ENCODE data around the gene CES3. TPM values are rescaled to one million over a fixed set of nuclear protein-coding genes. Genes with fewer than 3 reads are reported as not detected.
A peak's percentile ranks its signal among the peaks of the same experiment; 100 is the strongest.

Gene CES3
- total RNA-seq, 1 experiment from 2014 or later = 3.7 TPM

DNA sequence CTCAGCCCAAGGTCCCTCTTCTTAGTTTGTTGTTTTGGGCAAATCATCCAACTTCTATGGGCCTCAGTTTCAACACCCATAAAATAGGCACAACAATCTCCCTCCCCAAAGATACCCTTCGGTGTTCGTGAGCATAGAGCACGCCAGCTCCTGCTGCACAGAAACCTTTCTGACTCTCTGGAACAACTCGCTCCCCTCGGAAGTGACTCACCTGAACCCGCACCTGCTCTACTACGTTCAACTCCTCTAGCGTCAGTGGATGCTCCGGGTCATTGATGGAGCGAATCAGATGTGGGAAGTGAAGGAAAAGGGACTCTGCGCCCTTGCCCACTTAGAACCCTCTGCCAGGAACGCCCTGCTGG, 27.3 kb upstream of the CES3 start:
- no peak overlapping the region for H2AFZ ChIP-seq (ENCODE audit: low read length)
- H2BK120ac ChIP-seq (ENCODE audit: low read depth, low read length, poor library complexity, severe bottlenecking) = no peak overlapping the region
- no peaks in the 10 kb centered on the region for H3K9me3 Mint-ChIP-seq
- no peak overlapping the region for H2BK12ac ChIP-seq (ENCODE audit: insufficient read length, low read depth, low read length)
- no peak overlapping the region for H2BK20ac ChIP-seq (ENCODE audit: low read depth, low read length, poor library complexity, severe bottlenecking)
- peak overlapping the region; percentile 96 to 97 for H3K4me3 Mint-ChIP-seq
- H3K36me3 Mint-ChIP-seq (ENCODE audit: insufficient read depth in 1 of 3, low read depth in 3 of 3) = peaks cover 5 to 20% (median 6%) of the 10 kb centered on the region in 3 experiments
- H3K9ac ChIP-seq (ENCODE audit: extremely low read depth, insufficient read length, low read length) = peak overlapping the region; percentile 66
- no peaks in the 10 kb centered on the region for H4K20me1 ChIP-seq (ENCODE audit: control insufficient read depth, insufficient read depth, insufficient read length)
- no peak overlapping the region for H2BK5ac ChIP-seq (ENCODE audit: insufficient read length, low read length)
- no peak overlapping the region for H3K27ac ChIP-seq (ENCODE audit: insufficient read length, low read depth, low read length)
- H3K18ac ChIP-seq (ENCODE audit: insufficient read length, low read depth, low read length) = no peak overlapping the region
- H3K27ac Mint-ChIP-seq = peak overlapping the region; percentile 18 to 95 (median 79); a peak in 4 of 7 replicates
- H3K56ac ChIP-seq (ENCODE audit: insufficient read length, low read depth, low read length) = no peak overlapping the region
- H3K14ac ChIP-seq (ENCODE audit: insufficient read depth, low read length) = no peak overlapping the region
- no peaks in the 10 kb centered on the region for H3K79me2 ChIP-seq (ENCODE audit: insufficient read depth, low read length)
- TF ChIP-seq, protein P1, sequence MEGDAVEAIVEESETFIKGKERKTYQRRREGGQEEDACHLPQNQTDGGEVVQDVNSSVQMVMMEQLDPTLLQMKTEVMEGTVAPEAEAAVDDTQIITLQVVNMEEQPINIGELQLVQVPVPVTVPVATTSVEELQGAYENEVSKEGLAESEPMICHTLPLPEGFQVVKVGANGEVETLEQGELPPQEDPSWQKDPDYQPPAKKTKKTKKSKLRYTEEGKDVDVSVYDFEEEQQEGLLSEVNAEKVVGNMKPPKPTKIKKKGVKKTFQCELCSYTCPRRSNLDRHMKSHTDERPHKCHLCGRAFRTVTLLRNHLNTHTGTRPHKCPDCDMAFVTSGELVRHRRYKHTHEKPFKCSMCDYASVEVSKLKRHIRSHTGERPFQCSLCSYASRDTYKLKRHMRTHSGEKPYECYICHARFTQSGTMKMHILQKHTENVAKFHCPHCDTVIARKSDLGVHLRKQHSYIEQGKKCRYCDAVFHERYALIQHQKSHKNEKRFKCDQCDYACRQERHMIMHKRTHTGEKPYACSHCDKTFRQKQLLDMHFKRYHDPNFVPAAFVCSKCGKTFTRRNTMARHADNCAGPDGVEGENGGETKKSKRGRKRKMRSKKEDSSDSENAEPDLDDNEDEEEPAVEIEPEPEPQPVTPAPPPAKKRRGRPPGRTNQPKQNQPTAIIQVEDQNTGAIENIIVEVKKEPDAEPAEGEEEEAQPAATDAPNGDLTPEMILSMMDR (conservative IDR thresholded peaks at IDR 0.05) = no peak
- H3T11ph ChIP-seq (ENCODE audit: low read length) = no peak overlapping the region
- no peak overlapping the region for H4K5ac ChIP-seq (ENCODE audit: insufficient read length, low read depth, low read length)
- H3K4me1 ChIP-seq (ENCODE audit: insufficient read depth, low read length) = no peaks in the 10 kb centered on the region
- H3K27me3 Mint-ChIP-seq (ENCODE audit: low read depth) = no peaks in the 10 kb centered on the region
- no peak overlapping the region for H4K8ac ChIP-seq (replicated peaks; ENCODE audit: insufficient read length, low read depth, low read length)
- H4K91ac ChIP-seq (ENCODE audit: insufficient read length, low read depth, low read length) = no peak overlapping the region
- H3K79me1 ChIP-seq (ENCODE audit: insufficient read depth, low read depth, low read length, poor library complexity, severe bottlenecking) = no peaks in the 10 kb centered on the region
- H3K23me2 ChIP-seq (ENCODE audit: insufficient read length, low read depth, low read length, poor library complexity, severe bottlenecking) = peaks cover 16% of the 10 kb centered on the region
- H3K23ac ChIP-seq (ENCODE audit: insufficient read length, low read depth, low read length) = no peak overlapping the region
- WGBS (ENCODE audit: extremely low coverage, insufficient read length, low lambda C conversion rate) = no CpG with 5 or more reads among the region's 12 CpGs
- H2BK15ac ChIP-seq (ENCODE audit: low read depth, low read length) = no peak overlapping the region
- no peaks in the 10 kb centered on the region for H3K27me3 ChIP-seq (ENCODE audit: insufficient read depth, low read length)
- H3K4me2 ChIP-seq (ENCODE audit: insufficient read depth, insufficient read length, low read length) = peak overlapping the region; percentile 95
- no peak for DNase-seq
- H3K4me1 Mint-ChIP-seq = peaks cover 13 to 27% of the 10 kb centered on the region in 2 experiments
- H3K4ac ChIP-seq (ENCODE audit: low read depth, low read length) = no peak overlapping the region
- H2AK5ac ChIP-seq (ENCODE audit: insufficient read length, low read length) = no peak overlapping the region
- H3K9me3 ChIP-seq (ENCODE audit: control insufficient read depth, low read depth, low read length) = no peaks in the 10 kb centered on the region

Data from H9 (cell line).